ENCODE results near the gene SMG5. TPM values are rescaled to one million over a fixed set of nuclear protein-coding genes. Genes with fewer than 3 reads are reported as not detected.

The SMG5 gene
- polyA plus RNA-seq, 3 donors: 4.4 to 72.4 (median 7.0) TPM

GRCh38 chr1:156211243-156211642 lies 71.4 kb downstream of the SMG5 start:
- Mint-ChIP-seq H3K36me3 (peaks cover 50 to 78% of the 10 kb centered on the region in 2 donors), H3K4me3 (no peak overlapping the region), H3K4me1 (peaks cover 18% of the 10 kb centered on the region), H3K27ac (peak overlapping the region in 3 of 7 donors; percentile 33 to 60 (median 40)), H3K9me3 (no peaks in the 10 kb centered on the region), H3K27me3 (ENCODE audit: low read depth in 3 of 3) (peaks cover 0 to 2% (median 2%) of the 10 kb centered on the region in 3 donors)
- Histone ChIP-seq H3K27me3 (ENCODE audit: control insufficient read depth in 2 of 2, insufficient read depth in 2 of 2, low read length in 2 of 2) (no peaks in the 10 kb centered on the region), H3K9me3 (replicated peaks in 1 of 2; ENCODE audit: control insufficient read depth in 1 of 2, insufficient read depth in 1 of 2, low read length in 2 of 2) (no peaks in the 10 kb centered on the region), H3K79me2 (ENCODE audit: insufficient read depth, low read length) (peaks cover 41% of the 10 kb centered on the region), H3K27ac (ENCODE audit: low read depth in 1 of 2, low read length in 2 of 2) (no peak overlapping the region), H4K20me1 (ENCODE audit: insufficient read depth, low read length) (no peaks in the 10 kb centered on the region), H3K4me2 (replicated peaks; ENCODE audit: extremely low read depth, low read length, poor library complexity, severe bottlenecking) (no peak overlapping the region), H2AFZ (ENCODE audit: insufficient read depth, low read depth, low read length, poor library complexity, severe bottlenecking) (no peak overlapping the region), H3K36me3 (replicated peaks in 1 of 2; ENCODE audit: control insufficient read depth in 1 of 2, insufficient read depth in 2 of 2, low read length in 2 of 2) (peaks cover 47 to 54% of the 10 kb centered on the region in 2 donors), H3K4me3 (replicated peaks in 1 of 3; ENCODE audit: low read depth in 2 of 3, low read length in 3 of 3) (no peak overlapping the region), H3K9ac (ENCODE audit: insufficient read depth, low read length, poor library complexity, severe bottlenecking) (no peak overlapping the region), H3K4me1 (ENCODE audit: control insufficient read depth in 1 of 2, insufficient read depth in 2 of 2, low read length in 2 of 2) (peaks cover 17 to 23% of the 10 kb centered on the region in 2 donors)
- intact Hi-C loops (cut with micrococcal nuclease): no loop called here
- DNase-seq: no peak
- WGBS (ENCODE audit: insufficient coverage): 100% methylated on average over 1 of the region's 3 CpGs
- TF ChIP-seq CTCF (IDR thresholded peaks at IDR 0.05): no peak

GRCh38 chr1:156204686-156205085 lies 77.9 kb downstream of the SMG5 start:
- Mint-ChIP-seq H3K27ac (peak overlapping the region in 2 of 7 donors; percentile 21 to 32), H3K36me3 (peaks cover 51 to 73% of the 10 kb centered on the region in 2 donors), H3K4me3 (no peak overlapping the region), H3K4me1 (peaks cover 11% of the 10 kb centered on the region), H3K27me3 (ENCODE audit: low read depth in 3 of 3) (peaks cover 0 to 2% (median 0%) of the 10 kb centered on the region in 3 donors), H3K9me3 (no peaks in the 10 kb centered on the region)
- Histone ChIP-seq H3K4me1 (ENCODE audit: control insufficient read depth in 1 of 2, insufficient read depth in 2 of 2, low read length in 2 of 2) (peaks cover 21 to 27% of the 10 kb centered on the region in 2 donors), H3K36me3 (replicated peaks in 1 of 2; ENCODE audit: control insufficient read depth in 1 of 2, insufficient read depth in 2 of 2, low read length in 2 of 2) (peaks cover 70 to 87% of the 10 kb centered on the region in 2 donors), H4K20me1 (ENCODE audit: insufficient read depth, low read length) (peaks cover 36% of the 10 kb centered on the region), H3K27ac (ENCODE audit: low read depth in 1 of 2, low read length in 2 of 2) (no peak overlapping the region), H3K4me2 (replicated peaks; ENCODE audit: extremely low read depth, low read length, poor library complexity, severe bottlenecking) (no peak overlapping the region), H2AFZ (ENCODE audit: insufficient read depth, low read depth, low read length, poor library complexity, severe bottlenecking) (no peak overlapping the region), H3K9ac (ENCODE audit: insufficient read depth, low read length, poor library complexity, severe bottlenecking) (no peak overlapping the region), H3K4me3 (replicated peaks in 1 of 3; ENCODE audit: low read depth in 2 of 3, low read length in 3 of 3) (no peak overlapping the region), H3K79me2 (ENCODE audit: insufficient read depth, low read length) (peaks cover 63% of the 10 kb centered on the region), H3K9me3 (replicated peaks in 1 of 2; ENCODE audit: control insufficient read depth in 1 of 2, insufficient read depth in 1 of 2, low read length in 2 of 2) (no peaks in the 10 kb centered on the region), H3K27me3 (ENCODE audit: control insufficient read depth in 2 of 2, insufficient read depth in 2 of 2, low read length in 2 of 2) (no peaks in the 10 kb centered on the region)
- intact Hi-C loops (cut with micrococcal nuclease): no loop called here
- no peak for TF ChIP-seq CTCF (IDR thresholded peaks at IDR 0.05)
- 92% methylated on average over 2 of the region's 3 CpGs for WGBS (ENCODE audit: insufficient coverage)
- no peak for DNase-seq

Data from CD14-positive monocyte (primary cell).